ENCODE measurements around the gene DCBLD1.

DNA sequence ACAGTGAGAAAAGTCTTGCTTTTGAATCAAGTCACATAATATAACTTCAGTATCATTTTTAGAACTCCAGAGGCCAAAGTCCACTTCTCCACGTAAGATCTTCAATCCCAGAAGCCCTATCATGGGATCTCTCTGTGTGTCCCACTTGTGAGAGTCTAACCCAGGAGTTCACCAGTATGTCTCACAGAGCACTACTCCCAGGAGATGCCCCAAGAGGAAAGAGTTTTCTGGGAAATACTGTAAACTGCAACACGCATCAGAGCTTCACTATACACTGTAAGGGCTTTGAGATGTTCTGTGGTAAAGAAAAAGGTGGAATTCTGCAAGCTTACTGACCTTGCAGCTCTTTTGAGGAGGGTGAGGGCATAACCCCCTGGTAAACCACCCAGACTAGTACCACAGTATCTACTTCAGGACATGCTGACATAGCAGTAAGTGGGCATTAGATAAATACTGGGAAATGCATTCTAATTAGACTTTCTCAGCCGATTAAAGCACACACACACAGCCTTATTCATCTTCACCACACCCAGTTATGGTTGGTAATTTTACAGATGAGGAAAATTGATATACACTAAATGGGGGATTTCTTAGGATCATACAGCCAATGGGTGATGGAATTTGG, 12.3 kb downstream of the DCBLD1 start:
- TF ChIP-seq TP53 (CRISPR knock-in tag; IDR thresholded peaks at IDR 0.05), result no peak
- TF ChIP-seq, protein P1, sequence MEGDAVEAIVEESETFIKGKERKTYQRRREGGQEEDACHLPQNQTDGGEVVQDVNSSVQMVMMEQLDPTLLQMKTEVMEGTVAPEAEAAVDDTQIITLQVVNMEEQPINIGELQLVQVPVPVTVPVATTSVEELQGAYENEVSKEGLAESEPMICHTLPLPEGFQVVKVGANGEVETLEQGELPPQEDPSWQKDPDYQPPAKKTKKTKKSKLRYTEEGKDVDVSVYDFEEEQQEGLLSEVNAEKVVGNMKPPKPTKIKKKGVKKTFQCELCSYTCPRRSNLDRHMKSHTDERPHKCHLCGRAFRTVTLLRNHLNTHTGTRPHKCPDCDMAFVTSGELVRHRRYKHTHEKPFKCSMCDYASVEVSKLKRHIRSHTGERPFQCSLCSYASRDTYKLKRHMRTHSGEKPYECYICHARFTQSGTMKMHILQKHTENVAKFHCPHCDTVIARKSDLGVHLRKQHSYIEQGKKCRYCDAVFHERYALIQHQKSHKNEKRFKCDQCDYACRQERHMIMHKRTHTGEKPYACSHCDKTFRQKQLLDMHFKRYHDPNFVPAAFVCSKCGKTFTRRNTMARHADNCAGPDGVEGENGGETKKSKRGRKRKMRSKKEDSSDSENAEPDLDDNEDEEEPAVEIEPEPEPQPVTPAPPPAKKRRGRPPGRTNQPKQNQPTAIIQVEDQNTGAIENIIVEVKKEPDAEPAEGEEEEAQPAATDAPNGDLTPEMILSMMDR (IDR thresholded peaks at IDR 0.05), result no peak
- no peak for TF ChIP-seq FOXK1 (CRISPR knock-in tag; IDR thresholded peaks at IDR 0.05)
- TF ChIP-seq, protein P2, sequence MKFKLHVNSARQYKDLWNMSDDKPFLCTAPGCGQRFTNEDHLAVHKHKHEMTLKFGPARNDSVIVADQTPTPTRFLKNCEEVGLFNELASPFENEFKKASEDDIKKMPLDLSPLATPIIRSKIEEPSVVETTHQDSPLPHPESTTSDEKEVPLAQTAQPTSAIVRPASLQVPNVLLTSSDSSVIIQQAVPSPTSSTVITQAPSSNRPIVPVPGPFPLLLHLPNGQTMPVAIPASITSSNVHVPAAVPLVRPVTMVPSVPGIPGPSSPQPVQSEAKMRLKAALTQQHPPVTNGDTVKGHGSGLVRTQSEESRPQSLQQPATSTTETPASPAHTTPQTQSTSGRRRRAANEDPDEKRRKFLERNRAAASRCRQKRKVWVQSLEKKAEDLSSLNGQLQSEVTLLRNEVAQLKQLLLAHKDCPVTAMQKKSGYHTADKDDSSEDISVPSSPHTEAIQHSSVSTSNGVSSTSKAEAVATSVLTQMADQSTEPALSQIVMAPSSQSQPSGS (CRISPR knock-in tag; IDR thresholded peaks at IDR 0.05; ENCODE audit: borderline replicate concordance, low read depth), result no peak
- no peak for TF ChIP-seq MAX (CRISPR knock-in tag; IDR thresholded peaks at IDR 0.05)
- no peak for TF ChIP-seq ESRRA (CRISPR knock-in tag; IDR thresholded peaks at IDR 0.05; ENCODE audit: borderline replicate concordance)
- TF ChIP-seq ETV6 (CRISPR knock-in tag; IDR thresholded peaks at IDR 0.05), result no peak
